GM12875 (cell line): ENCODE measurements around the gene LGALS4.
A peak's percentile ranks its signal among the peaks of the same experiment; 100 is the strongest.

ENCODE experiments used
- H3K4me3 ChIP-seq: one replicate; pipeline ENCODE4 v1.5.1; 2011; ENCODE audit warnings: low read depth, low read length, control low read depth
- CTCF ChIP-seq: IDR thresholded peaks from 2 replicates; pipeline ENCODE4 v1.5.1; 2011; ENCODE audit warnings: low read depth, mild to moderate bottlenecking, control low read depth, inconsistent platforms, low read length, moderate library complexity, borderline replicate concordance; ENCODE audit not compliant: insufficient read depth

Gene LGALS4

DNA sequence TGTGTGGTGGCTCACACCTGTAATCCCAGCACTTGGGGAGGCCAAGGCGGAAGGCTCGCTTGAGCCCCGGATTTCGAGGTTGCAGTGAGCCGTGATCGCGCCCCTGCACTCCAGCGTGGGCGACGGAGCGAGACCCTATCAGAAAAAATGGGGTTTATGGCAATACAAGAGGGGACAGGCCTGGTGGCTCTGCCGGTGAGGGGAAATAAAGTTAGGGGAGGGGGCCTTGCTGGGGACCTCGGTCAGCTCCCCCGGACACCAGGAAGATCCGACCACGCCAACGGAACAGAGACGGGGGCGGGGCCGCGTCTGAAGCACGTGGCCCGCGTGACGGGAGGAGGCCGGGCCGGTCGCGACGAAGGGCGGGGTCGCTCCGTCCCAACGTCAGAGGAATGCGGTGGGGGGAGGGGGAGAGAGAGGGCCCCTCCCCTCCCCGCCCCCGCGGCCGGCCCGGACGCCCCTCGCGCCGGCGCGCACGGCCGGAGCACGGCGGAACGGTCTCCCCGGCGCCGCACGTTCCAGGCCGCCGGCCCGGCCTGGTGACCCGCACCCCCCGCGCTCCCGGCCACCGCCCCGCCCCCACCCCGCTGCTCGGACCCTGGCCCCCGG is 39.0 kb upstream of the LGALS4 start:
- no peak for TF ChIP-seq CTCF
- peak overlapping the region; percentile 65 for H3K4me3 ChIP-seq

DNA sequence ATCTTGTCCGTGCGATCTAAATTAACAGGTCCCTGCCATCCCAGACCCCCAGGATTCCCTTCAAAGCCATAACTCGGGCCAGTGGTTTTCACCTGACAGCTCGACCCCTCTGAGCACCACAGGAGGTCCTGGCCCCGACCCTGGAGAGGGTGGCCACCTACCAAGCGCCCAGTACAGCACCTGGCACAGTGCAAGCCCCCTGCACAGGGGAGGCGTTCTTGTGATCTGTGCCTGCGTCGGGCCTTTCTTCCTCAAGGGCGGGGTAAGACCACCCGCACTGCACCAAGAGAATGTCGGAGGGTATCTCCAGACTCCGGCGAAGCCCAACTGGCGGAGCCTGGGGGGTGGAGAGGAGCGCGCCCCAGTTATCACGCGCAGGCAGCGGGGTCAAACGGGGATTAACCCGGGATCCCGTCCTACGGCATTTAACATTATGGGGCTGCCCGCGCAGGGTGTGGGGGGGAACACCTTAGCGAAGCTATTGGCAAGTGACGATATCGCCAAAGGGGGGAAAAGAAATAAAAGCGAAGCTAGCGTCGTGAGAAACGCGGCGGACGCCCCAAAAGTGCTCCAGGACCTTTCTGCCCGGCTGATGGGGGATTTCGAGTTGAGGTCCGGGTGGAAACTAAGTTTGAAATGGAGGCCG is 38.4 kb upstream of the LGALS4 start:
- peak overlapping the region; percentile 56 for H3K4me3 ChIP-seq
- TF ChIP-seq CTCF: no peak

DNA sequence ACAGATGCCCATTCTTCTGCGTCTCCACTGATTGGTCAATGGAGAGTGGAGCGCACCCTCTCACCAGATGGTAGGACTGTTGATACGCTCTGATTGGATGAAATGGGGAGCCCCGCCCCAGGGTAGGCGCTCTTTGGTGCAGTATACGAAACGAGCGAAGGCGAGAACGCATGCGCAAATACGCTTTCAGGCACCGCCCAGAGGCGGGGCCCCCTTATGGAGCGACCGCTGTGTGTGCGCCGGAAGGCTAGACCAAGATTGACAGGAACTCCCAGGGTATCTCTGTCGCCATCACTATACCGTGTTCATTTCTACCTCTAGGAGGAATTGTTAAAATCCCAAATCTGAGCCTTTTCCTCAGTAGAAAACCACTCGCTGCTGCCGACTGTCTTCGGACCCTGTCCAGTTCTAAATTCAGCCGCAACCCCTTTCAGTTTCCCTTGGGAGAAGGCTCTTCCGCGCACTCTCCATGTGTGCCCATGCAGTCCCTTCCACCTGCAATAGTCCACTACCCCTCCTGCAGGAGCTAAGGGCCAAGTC is 37.8 kb upstream of the LGALS4 start:
- TF ChIP-seq CTCF: no peak

DNA sequence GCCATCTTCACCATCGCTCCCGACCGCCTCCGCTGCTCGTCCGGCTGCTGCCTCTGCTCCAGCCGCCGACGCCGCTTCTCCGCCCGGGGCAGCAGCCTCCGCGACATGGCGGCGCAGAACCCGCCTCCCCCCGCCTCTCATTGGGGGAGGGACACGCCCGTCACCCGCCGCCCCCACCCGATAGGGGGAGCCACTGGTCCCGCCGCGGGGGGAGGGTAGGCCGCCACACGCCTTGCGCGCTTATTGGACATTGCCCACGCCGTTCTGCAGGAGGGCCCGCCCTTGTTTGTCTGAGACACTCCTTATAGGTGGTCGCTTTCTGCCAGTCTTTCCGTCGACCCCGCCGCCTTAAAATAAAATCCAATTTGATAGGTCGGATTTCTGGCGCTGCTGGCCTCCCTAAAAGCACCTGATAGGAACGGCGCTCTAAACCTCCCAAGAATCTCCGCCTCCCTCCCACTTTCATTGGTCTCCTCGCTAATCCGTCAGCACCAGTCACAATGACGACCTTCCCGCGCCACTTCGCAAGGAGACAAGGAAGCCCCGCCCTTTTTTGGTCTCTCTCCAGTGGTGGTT is 37.2 kb upstream of the LGALS4 start, which contains the start of gene HNRNPL:
HNRNPL (minus strand) TSS at position 127 of the 576 bp plus-strand sequence; CDS start at position 107, 20 bp downstream.
- peak within 1 kb of the TSS; percentile 75 for H3K4me3 ChIP-seq
- TF ChIP-seq CTCF: peak; percentile 48; the same call in 1 of the 2 replicates

More for the DNA sequence above, 37.8 kb upstream of the LGALS4 start:
- H3K4me3 ChIP-seq: peak overlapping the region; percentile 56

GRCh38 chr19:38849147-38849859 is 36.6 kb upstream of the LGALS4 start:
- TF ChIP-seq CTCF: no peak

DNA sequence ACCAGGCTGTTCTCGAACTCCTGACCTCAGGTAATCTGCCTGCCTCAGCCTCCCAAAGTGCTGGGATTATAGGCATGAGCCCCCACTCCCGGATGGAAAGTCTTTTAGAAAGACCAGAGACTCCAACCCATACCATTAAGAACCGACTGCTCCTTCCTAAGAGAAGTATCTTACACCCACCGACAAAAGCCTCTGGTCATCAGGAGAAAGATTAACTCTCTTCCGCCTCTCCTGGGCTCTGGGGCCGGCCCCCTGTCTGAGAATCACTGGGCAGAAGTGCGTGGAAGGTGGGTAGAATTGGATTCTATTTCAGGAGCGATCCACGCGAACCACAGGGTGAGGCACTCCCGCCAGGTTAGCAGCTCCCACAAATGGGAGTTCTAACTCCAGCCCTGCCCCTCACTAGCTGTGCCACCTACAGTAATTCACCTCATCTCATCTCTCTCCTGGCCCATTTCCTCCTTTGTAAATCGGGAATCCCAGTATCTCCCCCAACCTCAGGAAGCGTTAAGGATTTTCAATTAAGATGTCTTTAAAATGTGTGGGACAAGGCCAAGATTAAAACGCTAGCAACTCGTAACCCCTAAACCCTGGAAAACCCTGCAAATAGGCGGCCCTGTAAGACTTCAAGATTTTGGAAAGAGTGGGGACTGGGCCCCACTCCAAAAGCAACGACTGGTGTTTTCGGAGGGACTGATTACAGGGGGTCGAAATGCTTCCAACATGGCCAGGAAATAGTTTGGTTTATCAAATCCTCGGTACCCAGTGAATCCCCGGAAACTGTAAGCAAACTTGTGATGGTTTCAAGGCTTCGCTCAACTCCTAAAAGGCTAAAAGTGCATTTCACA is 35.8 kb upstream of the LGALS4 start:
- H3K4me3 ChIP-seq: peak overlapping the region; percentile 75
- TF ChIP-seq CTCF: no peak

More at GRCh38 chr19:38849147-38849859, 36.6 kb upstream of the LGALS4 start:
- H3K4me3 ChIP-seq: peak overlapping the region; percentile 75
